SH-SY5Y (cell line): ENCODE data around the gene OVAAL.

Source experiments
- GATA2 ChIP-seq: IDR thresholded peaks from 2 replicates; pipeline ENCODE4 v1.6.1; 2011; ENCODE audit warnings: mild to moderate bottlenecking, low read depth, low read length
- GATA3 ChIP-seq: IDR thresholded peaks from 2 replicates; pipeline ENCODE4 v1.6.1; 2011; ENCODE audit warnings: low read depth, mild to moderate bottlenecking, low read length, moderate library complexity

DNA sequence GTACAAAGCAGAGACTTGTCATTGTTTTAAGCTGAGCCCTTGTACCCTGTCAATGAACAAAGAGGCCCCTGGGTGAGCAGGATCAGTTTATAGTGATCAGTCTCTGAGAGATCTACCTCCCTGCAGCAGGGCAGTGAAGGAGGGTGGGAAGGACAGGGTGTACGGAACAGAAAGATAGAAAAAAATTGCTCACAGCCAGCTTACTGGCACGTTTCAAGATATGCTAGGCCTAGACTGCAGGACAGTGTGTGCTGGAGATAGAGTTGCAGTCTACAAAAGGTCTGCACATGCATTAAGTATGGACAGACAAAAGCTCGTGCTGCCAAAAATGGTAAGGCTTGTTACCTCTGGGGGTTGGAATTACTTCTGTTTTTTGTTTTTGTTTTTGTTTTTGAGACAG is 34.6 kb downstream of the OVAAL start:
- no peak for TF ChIP-seq GATA2
- no peak for TF ChIP-seq GATA3
